Tibial nerve (tissue), 4 donors: ENCODE results near the gene PLB1.

ENCODE experiments used
- CTCF ChIP-seq, 5 experiments: fragments of 200-600 bp in 3 of 5; fragments of 450-650 bp in 2 of 5; sonication (generic) in 3 of 5; IDR thresholded peaks; one replicate each; pipeline ENCODE4 v1.5.1; 2016 to 2019; ENCODE audit warnings: antibody characterized with exemption in 5 of 5, mild to moderate bottlenecking in 3 of 5, moderate library complexity in 2 of 5
- EP300 ChIP-seq, 2 donors: sonication (generic); formaldehyde crosslinking; IDR thresholded peaks; one replicate each; pipeline ENCODE4 v1.6.1; 2017; ENCODE audit warnings: antibody characterized with exemption in 2 of 2, mild to moderate bottlenecking in 1 of 2
- POLR2A ChIP-seq, 2 donors: fragments of 450-650 bp; IDR thresholded peaks; one replicate each; pipeline ENCODE4 v1.6.1; 2017; ENCODE audit warnings: antibody characterized with exemption in 2 of 2, mild to moderate bottlenecking in 2 of 2, moderate library complexity in 2 of 2

DNA sequence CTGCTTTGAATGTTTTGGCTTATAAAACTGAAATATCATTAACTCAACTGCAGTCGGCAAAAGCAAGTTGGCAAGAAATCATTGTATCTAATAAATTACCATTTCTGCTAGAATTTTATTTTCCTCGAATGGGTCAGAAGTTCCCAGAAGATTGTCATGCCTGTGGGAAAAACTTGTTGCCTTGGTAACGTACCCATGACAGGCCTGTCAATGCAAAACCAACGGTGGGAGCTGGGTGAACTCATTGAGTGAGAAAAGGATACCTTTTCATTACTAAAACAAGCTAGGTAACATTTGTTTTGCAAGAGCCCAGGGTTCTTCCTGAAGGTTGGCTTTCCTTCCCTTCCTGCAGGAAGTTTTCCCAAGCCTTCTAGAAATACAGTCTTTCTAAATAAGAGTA, 9.5 kb downstream of the PLB1 start:
- TF ChIP-seq CTCF (IDR thresholded peaks at IDR 0.05) (no peak), POLR2A (IDR thresholded peaks at IDR 0.05) (no peak), EP300 (IDR thresholded peaks at IDR 0.05) (no peak)
